Trophoblast cell (in vitro differentiated cells and primary cell): ENCODE data around the gene DNALI1.
A peak's percentile ranks its signal among the peaks of the same experiment; 100 is the strongest.

ENCODE experiments used
- DNase-seq, 2 donors: peaks; one replicate each; pipeline ENCODE4 v3.0.0-alpha.2; 2016
- H2AFZ ChIP-seq: 2 replicates; pipeline ENCODE4 v1.6.1; 2013; ENCODE audit warnings: low read length, moderate library complexity, mild to moderate bottlenecking; ENCODE audit not compliant: insufficient read depth, poor library complexity
- H2AK5ac ChIP-seq: 2 replicates; pipeline ENCODE4 v1.6.1; 2013; ENCODE audit warnings: mild to moderate bottlenecking, low read length
- H2BK120ac ChIP-seq: 2 replicates; pipeline ENCODE4 v1.6.1; 2013; ENCODE audit warnings: low read length, mild to moderate bottlenecking, moderate library complexity; ENCODE audit not compliant: insufficient read depth, poor library complexity
- H2BK12ac ChIP-seq: 2 replicates; pipeline ENCODE4 v1.6.1; 2013; ENCODE audit warnings: mild to moderate bottlenecking, low read length, moderate library complexity
- H2BK5ac ChIP-seq: 2 replicates; pipeline ENCODE4 v1.6.1; 2013; ENCODE audit warnings: low read length, low read depth, moderate library complexity, mild to moderate bottlenecking; ENCODE audit not compliant: poor library complexity
- H3K14ac ChIP-seq: 2 replicates; pipeline ENCODE4 v1.6.1; 2013; ENCODE audit warnings: mild to moderate bottlenecking, low read length
- H3K18ac ChIP-seq: 2 replicates; pipeline ENCODE4 v1.6.1; 2013; ENCODE audit warnings: mild to moderate bottlenecking, low read length
- H3K23ac ChIP-seq: 2 replicates; pipeline ENCODE4 v1.6.1; 2013; ENCODE audit warnings: low read length
- H3K27ac ChIP-seq: 2 replicates; pipeline ENCODE4 v1.5.1; 2013; ENCODE audit warnings: low read depth, mild to moderate bottlenecking, inconsistent platforms, low read length, moderate library complexity
- H3K27me3 ChIP-seq: 2 replicates; pipeline ENCODE4 v1.6.1; 2013; ENCODE audit warnings: inconsistent platforms, mild to moderate bottlenecking, low read length, moderate library complexity; ENCODE audit not compliant: insufficient read depth
- H3K36me3 ChIP-seq, 2 experiments: 1 replicate in 1 of 2; 2 replicates in 1 of 2; pipeline ENCODE4 v1.6.1; 2013; ENCODE audit warnings: low read length in 2 of 2, mild to moderate bottlenecking in 2 of 2, moderate library complexity in 1 of 2; ENCODE audit not compliant: insufficient read depth in 2 of 2, control insufficient read depth in 1 of 2
- H3K4ac ChIP-seq: 2 replicates; pipeline ENCODE4 v1.6.1; 2013; ENCODE audit warnings: low read depth, mild to moderate bottlenecking, low read length, moderate library complexity
- H3K4me1 ChIP-seq, 2 experiments: 1 replicate in 1 of 2; 2 replicates in 1 of 2; pipeline ENCODE4 v1.6.1; 2013; ENCODE audit warnings: low read length in 2 of 2, mild to moderate bottlenecking in 2 of 2, moderate library complexity in 1 of 2; ENCODE audit not compliant: insufficient read depth in 2 of 2, control insufficient read depth in 1 of 2
- H3K4me2 ChIP-seq: 2 replicates; pipeline ENCODE4 v1.6.1; 2013; ENCODE audit warnings: inconsistent platforms, mild to moderate bottlenecking, low read length, moderate library complexity
- H3K4me3 ChIP-seq: 2 replicates; pipeline ENCODE4 v1.5.1; 2013; ENCODE audit warnings: mild to moderate bottlenecking, low read depth, low read length, inconsistent platforms
- H3K79me1 ChIP-seq: one replicate; pipeline ENCODE4 v1.6.1; 2013; ENCODE audit warnings: low read length
- H3K79me2 ChIP-seq: 2 replicates; pipeline ENCODE4 v1.6.1; 2013; ENCODE audit warnings: low read length, mild to moderate bottlenecking; ENCODE audit not compliant: control insufficient read depth, insufficient read depth, poor library complexity
- H3K9ac ChIP-seq: 2 replicates; pipeline ENCODE4 v1.6.1; 2013; ENCODE audit warnings: mild to moderate bottlenecking, low read length
- H3K9me3 ChIP-seq: 2 replicates; pipeline ENCODE4 v1.6.1; 2013; ENCODE audit warnings: low read depth, mild to moderate bottlenecking, control low read depth, inconsistent platforms, low read length; ENCODE audit not compliant: insufficient read depth
- H4K12ac ChIP-seq: 2 replicates; pipeline ENCODE4 v1.6.1; 2013; ENCODE audit warnings: low read depth, mild to moderate bottlenecking, low read length, moderate library complexity
- H4K8ac ChIP-seq: 2 replicates; pipeline ENCODE4 v1.6.1; 2013; ENCODE audit warnings: low read depth, mild to moderate bottlenecking, low read length, moderate library complexity
- H4K91ac ChIP-seq: one replicate; pipeline ENCODE4 v1.6.1; 2013; ENCODE audit warnings: low read depth, mild to moderate bottlenecking, low read length, moderate library complexity
- WGBS: extraction: QIAGEN DNeasy Blood & Tissue Kit; methylation state at CpG from one replicate; pipeline ENCODE4 v1.1.7; 2013; ENCODE audit warnings: missing lambda C conversion rate; ENCODE audit not compliant: insufficient read length, insufficient coverage; ENCODE audit errors: extremely low coverage; 5-methylcytosine and 5-hydroxymethylcytosine counted together

DNALI1 gene

DNA sequence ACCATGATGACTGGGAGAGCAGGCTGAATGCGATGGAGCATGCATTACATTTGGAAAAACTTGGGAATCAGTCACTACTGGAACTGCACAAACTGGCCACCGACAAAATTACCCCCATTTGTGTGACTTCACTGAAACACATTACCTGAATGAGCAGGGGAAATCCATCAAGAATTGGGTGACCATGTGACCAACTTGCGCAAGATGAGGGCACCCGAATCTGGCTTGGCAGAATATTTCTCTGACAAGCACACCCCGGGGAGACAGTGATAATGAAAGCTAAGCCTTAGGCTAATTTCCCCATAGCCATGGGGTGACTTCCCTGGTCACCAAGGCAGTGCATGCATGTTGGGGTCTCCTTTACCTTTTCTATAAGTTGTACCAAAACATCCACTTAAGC is 11.7 kb upstream of the DNALI1 start:
- no CpG with 5 or more reads among the region's 5 CpGs for WGBS
- Histone ChIP-seq H3K4me2 (no peak overlapping the region), H3K9ac (no peak overlapping the region), H2BK120ac (no peak overlapping the region), H3K4ac (no peak overlapping the region), H3K23ac (no peak overlapping the region), H2BK12ac (no peak overlapping the region), H4K91ac (no peak overlapping the region), H3K27ac (no peak overlapping the region), H2AFZ (no peak overlapping the region), H3K36me3 (peaks cover 40 to 46% of the 10 kb centered on the region in 2 experiments), H3K9me3 (no peaks in the 10 kb centered on the region), H4K8ac (no peak overlapping the region), H3K4me1 (no peaks in the 10 kb centered on the region), H3K18ac (no peak overlapping the region), H3K14ac (no peak overlapping the region), H4K12ac (no peak overlapping the region), H3K27me3 (no peaks in the 10 kb centered on the region), H3K4me3 (no peak overlapping the region), H2BK5ac (no peak overlapping the region), H3K79me2 (no peaks in the 10 kb centered on the region), H3K79me1 (no peaks in the 10 kb centered on the region), H2AK5ac (no peak overlapping the region)
- DNase-seq = peak in 1 of 2 donors; percentile 8

DNA sequence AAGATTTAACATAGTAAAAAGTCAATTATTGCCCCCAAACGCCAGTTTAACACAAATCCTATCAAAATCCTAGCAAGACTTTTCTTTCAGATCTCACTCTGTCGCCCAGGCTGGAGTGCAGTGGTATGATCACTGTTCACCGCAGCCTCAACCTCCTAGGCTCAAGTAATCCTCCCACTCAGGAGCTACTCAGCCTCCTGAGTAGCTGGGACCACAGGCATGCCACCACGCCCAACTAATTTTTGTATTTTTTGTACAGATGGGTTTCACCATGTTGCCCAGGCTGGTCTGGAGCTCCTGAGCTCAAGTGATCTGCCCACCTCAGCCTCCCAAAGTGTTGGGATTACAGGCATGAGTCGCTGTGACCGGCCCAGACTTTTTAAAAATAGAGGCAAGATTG is 7.4 kb upstream of the DNALI1 start:
- Histone ChIP-seq H2BK120ac (no peak overlapping the region), H4K8ac (no peak overlapping the region), H4K91ac (no peak overlapping the region), H2AK5ac (no peak overlapping the region), H3K14ac (no peak overlapping the region), H3K4ac (no peak overlapping the region), H3K4me3 (no peak overlapping the region), H3K27ac (no peak overlapping the region), H3K79me2 (peaks cover 6% of the 10 kb centered on the region), H2BK5ac (no peak overlapping the region), H3K9ac (no peak overlapping the region), H4K12ac (no peak overlapping the region), H3K4me2 (no peak overlapping the region), H3K79me1 (peaks cover 3% of the 10 kb centered on the region), H3K36me3 (peaks cover 27 to 43% of the 10 kb centered on the region in 2 experiments), H3K9me3 (no peaks in the 10 kb centered on the region), H2BK12ac (no peak overlapping the region), H3K23ac (no peak overlapping the region), H3K4me1 (peaks cover 2 to 8% of the 10 kb centered on the region in 2 experiments), H3K27me3 (no peaks in the 10 kb centered on the region), H2AFZ (no peak overlapping the region), H3K18ac (peak overlapping the region; percentile 59)
- no peak for DNase-seq
- no CpG with 5 or more reads among the region's 6 CpGs for WGBS

DNA sequence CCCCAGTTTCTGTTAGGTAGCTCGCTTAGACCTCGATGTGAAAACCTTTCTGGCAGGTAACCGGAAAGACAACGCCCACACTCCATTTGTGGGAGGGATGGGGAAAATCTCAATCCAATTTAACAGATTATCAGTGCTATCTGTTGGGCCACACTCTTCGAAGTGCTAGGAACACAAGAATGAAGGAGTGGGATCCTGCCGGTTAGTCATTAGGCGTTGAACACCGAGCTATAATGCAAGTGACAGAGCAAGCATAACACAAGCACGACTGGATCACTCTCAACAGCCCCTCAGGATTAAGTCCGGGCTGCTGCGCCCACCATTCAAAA is 3.2 kb upstream of the DNALI1 start:
- Histone ChIP-seq H2AFZ (peak overlapping the region; percentile 92), H4K12ac (peak overlapping the region; percentile 99), H3K9me3 (no peaks in the 10 kb centered on the region), H3K36me3 (peaks cover 9 to 13% of the 10 kb centered on the region in 2 experiments), H3K4me1 (peaks cover 2 to 14% of the 10 kb centered on the region in 2 experiments), H3K4me2 (peak overlapping the region; percentile 89), H3K79me1 (peaks cover 5% of the 10 kb centered on the region), H3K9ac (peak overlapping the region; percentile 97), H3K4me3 (peak overlapping the region; percentile 96), H2BK12ac (no peak overlapping the region), H3K27me3 (no peaks in the 10 kb centered on the region), H3K18ac (peak overlapping the region; percentile 95), H3K4ac (peak overlapping the region; percentile 61), H2BK120ac (peak overlapping the region; percentile 92), H4K91ac (peak overlapping the region; percentile 71), H2BK5ac (peak overlapping the region; percentile 79), H3K27ac (no peak overlapping the region), H3K79me2 (peaks cover 6% of the 10 kb centered on the region), H3K14ac (peak overlapping the region; percentile 98), H3K23ac (no peak overlapping the region), H2AK5ac (peak overlapping the region; percentile 67), H4K8ac (peak overlapping the region; percentile 99)
- DNase-seq = peak in 1 of 2 donors; percentile 5
- WGBS = no CpG with 5 or more reads among the region's 11 CpGs

DNA sequence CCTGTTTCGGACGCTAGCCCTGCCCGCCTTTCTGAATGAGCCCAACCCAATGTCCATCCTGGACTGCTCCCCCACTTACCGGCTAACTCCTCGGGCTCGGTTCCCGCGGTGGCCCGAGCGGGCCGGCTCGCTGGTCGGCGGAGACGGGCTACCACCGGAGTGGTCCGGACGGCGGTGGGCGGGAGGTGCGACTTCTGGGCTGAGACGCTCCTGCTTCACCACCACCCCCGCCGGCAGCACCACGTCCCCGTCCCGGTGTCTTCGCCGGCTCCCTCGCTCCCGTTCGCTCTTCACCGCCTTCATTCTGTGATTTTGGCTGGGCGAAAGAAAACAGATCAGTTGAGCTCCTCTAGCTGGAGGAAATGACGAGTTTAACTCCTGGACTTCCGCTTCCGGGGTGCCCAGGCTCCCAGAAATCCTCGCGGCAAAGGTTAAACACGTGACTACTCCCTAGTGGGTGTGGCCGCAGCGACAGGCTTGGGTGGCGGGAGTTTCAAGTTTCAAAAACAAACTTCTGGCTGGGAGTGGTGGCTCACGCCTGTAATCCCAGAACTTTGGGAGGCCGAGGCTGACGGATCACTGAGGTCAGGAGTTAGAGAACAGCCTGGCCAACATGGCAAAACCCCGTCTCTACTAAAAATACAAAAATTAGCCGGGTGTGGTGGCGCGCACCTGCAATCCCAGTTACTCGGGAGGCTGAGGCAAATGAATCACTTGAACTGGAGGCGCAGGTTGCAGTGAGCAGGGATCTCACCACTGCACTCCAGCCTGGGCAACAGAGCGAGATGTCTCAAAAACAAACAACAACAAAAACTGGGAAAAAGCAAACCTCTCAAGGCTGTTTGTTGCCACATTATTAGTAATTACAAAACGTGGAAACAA is 2.6 kb upstream of the DNALI1 start, which contains the start of gene SNIP1:
Gene SNIP1 (minus strand): TSS at position 367 of the 882 bp plus-strand sequence. CDS start 64 bp downstream, at position 303.
- H2AK5ac ChIP-seq = peak within 1 kb of the TSS; percentile 67
- H4K91ac ChIP-seq = peak within 1 kb of the TSS; percentile 71
- peak within 1 kb of the TSS; percentile 35 for H3K27ac ChIP-seq
- no peaks in the 10 kb centered on the region for H3K9me3 ChIP-seq
- H3K36me3 ChIP-seq = peaks cover 8 to 11% of the 10 kb centered on the region in 2 experiments
- H4K12ac ChIP-seq = peak within 1 kb of the TSS; percentile 99
- peak; percentile 93 to 98 for DNase-seq
- peak within 1 kb of the TSS; percentile 79 for H2BK5ac ChIP-seq
- H3K9ac ChIP-seq = peak within 1 kb of the TSS; percentile 97
- H3K4me2 ChIP-seq = peak within 1 kb of the TSS; percentile 89
- H2BK120ac ChIP-seq = peak within 1 kb of the TSS; percentile 92
- no peak within 1 kb of the TSS for H3K23ac ChIP-seq
- H3K79me2 ChIP-seq = peaks cover 6% of the 10 kb centered on the region
- no peak within 1 kb of the TSS for H2BK12ac ChIP-seq
- H3K4me1 ChIP-seq = peaks cover 2 to 14% of the 10 kb centered on the region in 2 experiments
- H3K18ac ChIP-seq = peak within 1 kb of the TSS; percentile 95
- peaks cover 5% of the 10 kb centered on the region for H3K79me1 ChIP-seq
- peak within 1 kb of the TSS; percentile 61 for H3K4ac ChIP-seq
- H3K4me3 ChIP-seq = peak within 1 kb of the TSS; percentile 96
- peak within 1 kb of the TSS; percentile 99 for H4K8ac ChIP-seq
- peak within 1 kb of the TSS; percentile 98 for H3K14ac ChIP-seq
- no CpG with 5 or more reads among the region's 54 CpGs for WGBS
- H3K27me3 ChIP-seq = no peaks in the 10 kb centered on the region
- H2AFZ ChIP-seq = peak within 1 kb of the TSS; percentile 92
